AG08395 (cell line): Measurements from ENCODE around the gene MTHFD2.
"Not testable (repeated sequence)": the region's sequence is repeated elsewhere in the genome, so short reads cannot be mapped to it uniquely, and the experiment has no call there.

Experiments
- DNase-seq: peaks from one replicate; pipeline ENCODE4 v3.0.0; 2012; ENCODE audit warnings: mixed read lengths, low spot score

Gene MTHFD2

DNA sequence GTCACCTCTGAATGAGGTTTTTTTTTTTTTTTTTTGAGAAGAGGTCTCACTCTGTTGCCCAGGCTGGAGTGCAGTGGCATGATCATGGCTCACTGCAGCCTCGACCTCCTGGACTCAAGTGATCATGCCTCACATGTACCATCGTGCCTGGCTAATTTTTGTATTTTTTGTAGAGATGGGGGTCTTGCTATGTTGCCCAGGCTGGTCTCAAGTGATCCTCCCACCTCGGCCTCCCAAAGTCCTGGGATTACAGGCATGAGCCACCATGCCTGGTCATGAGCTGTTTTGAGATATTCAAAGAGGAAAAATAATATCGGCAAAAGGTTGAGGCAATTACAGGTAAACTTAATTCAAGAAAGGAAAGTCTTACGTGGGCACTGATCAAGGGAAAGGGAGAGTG is 31.4 kb downstream of the MTHFD2 start:
- not testable (repeated sequence) for DNase-seq

- DNase-seq = no peak
These were observed 34.0 kb downstream of the MTHFD2 start for GRCh38 chr2:74232426-74232825.

DNA sequence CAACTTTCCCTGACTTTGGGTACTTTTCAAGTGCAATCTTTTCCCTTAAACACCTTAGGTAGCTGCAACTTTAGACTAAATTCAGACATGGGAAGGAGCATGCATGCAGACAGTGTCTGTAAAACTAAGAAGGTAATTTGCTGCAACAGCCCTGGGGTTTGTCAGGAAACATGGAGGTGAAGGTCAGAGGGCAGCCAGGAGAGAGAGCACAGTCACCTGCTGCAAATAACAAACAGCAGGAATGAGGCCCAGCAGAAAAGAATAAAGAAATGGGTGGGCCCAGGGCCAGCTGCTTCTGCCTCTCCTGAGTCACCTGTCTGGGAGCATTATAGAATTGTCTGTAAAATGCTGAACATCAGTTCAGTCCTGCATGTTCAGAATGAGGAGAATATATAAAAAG is 35.2 kb downstream of the MTHFD2 start:
- no peak for DNase-seq

GRCh38 chr2:74235041-74235440 is 36.6 kb downstream of the MTHFD2 start:
- DNase-seq = no peak

- peak; percentile 21 for DNase-seq
These were observed 40.5 kb downstream of the MTHFD2 start for GRCh38 chr2:74238879-74239278.

GRCh38 chr2:74239346-74239745 is 40.9 kb downstream of the MTHFD2 start:
- no peak for DNase-seq

GRCh38 chr2:74242354-74243071 is 44.1 kb downstream of the MTHFD2 start:
- DNase-seq = no peak

DNA sequence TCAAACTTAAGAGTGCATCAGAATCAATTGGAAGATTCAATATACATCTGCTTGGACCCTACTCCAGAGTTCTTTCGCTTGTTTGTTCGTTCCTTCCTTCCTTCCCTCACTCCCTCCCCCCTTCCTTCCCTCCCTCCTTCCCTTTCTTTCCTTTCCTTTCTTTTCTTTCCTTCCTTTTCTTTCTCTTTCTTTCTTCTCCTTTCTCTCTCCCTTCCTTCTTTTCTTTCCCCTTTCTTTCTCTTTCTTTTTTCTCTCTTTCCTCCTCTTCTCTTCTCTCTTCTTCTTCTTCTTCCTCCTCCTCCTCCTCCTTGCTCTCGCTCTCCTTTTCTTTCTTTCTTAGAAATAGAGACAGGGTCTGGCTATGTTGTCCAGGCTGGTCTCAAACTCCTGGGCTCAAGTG is 45.9 kb downstream of the MTHFD2 start:
- DNase-seq = no peak

DNA sequence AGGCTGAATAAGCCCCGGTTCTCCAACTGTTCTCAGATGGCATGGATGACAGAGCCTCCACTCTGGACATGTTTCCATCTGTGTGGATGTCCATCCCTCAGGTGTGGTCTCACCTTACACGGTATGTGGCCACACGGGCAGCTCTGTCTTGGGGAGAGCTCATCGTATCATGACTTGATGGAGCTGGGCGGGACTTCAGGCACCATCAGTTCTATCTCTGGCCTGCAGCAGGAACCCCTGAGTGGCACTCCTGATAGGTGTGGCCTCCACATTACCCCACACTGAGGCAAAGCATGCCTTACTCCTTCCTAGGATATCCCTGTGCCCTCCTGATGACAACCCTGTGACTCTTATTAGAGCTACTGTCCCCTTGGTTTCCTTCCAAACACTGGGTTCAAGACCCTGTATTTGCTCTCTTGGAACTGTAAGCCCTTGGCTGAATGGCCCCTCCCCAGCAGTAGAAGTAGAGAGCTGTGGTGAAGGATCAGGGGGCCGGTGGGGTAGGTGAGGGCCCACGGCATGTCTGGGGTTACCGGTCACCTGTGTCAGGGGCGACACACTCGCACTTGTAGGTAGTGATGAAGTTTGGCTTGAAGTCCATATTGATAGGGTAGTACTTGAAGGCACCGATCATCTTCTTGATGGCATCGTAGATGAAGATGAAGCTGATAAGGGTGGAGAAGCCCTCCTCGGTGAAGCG is 48.2 kb downstream of the MTHFD2 start:
- DNase-seq = no peak

GRCh38 chr2:74249406-74250122 is 51.1 kb downstream of the MTHFD2 start:
- no peak for DNase-seq

- peak; percentile 70 for DNase-seq
These were observed 51.8 kb downstream of the MTHFD2 start for GRCh38 chr2:74250189-74250631.

DNA sequence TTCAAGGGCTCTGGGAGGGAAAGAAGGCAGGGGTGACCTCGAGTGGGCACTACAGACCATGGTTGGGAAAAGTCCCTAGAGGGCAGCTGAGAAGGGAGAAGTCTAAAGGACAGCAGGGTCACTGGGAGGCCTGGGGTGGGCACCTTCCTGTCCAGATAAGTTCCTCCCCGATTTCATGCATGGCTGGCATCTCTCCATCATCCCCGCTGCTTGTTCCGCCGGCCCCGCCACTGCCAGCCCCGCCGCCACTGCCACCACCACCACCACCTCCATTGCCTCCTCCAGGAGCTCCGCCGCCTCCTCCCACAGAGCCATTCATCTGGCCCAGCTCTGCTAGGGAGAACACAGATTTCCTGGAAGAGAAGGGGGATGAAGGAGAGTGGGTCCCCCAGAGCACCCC is 53.6 kb downstream of the MTHFD2 start:
- DNase-seq = no peak

DNA sequence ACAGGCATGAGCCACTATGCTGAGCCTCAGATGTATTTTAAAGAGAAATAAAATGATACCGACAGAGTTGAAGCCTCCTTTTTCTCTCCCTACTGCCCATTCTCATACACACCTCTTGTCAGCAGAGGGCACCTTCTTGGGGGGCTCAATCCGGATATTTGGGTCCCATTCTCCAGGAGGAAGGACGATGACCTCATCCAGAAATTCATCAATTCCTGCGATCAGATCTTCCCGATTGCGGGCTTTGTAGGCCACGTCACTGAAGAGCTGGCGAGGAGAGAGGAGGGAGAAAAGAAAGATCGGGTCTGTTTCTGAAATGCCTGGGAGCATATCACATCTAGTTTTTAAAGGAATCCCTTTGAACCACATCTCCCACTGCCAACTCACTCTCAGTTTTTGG is 54.4 kb downstream of the MTHFD2 start:
- no peak for DNase-seq

DNA sequence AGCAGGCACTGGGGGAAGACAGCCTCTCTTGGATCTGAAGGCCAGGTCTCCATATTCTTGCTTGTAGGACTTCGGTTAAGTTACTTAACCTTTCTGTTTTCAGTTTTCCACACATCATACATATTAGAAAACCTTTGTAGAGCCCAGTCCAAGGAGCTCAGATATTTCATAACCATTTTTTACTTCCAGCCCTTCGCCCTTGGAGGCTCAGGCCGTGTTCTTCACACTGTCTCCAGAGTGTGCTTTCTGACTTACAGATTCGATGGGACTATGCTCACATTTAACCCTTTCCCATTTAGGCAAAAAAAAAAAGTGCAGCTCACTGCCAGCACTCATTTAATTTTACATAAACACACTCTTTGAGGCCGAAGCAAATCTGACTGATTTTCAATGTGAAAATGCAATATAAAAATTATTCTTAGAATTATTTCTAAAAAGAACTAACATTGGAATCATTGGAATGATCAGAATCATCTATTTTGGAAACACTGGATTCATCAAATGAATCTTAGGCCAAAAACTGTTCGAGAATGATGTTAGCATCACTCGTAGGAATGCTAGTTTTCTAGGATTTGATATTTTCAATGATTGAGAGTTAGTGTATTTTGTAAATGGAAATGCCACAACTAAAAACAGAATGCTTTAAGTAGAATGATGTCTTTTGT is 55.0 kb downstream of the MTHFD2 start:
- no peak for DNase-seq

DNA sequence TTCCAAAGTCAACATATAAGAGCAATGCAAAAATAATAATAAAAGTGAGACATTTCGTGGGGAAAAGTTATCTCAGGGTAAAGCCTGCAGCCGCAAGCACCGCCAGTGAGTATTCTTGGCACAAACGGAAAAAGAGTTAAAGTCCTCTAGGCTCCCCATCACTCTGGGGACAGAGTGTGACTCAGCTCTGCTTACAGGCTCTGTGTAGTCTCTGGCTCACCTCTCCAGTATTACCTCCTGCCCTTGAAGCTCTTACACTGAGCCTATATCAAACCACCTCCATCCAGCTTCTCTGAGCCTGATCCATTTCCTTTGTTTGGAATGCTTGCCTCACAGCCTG is 55.5 kb downstream of the MTHFD2 start:
- DNase-seq = no peak

- no peak for DNase-seq
These were observed 57.3 kb downstream of the MTHFD2 start for GRCh38 chr2:74255660-74256213.

DNA sequence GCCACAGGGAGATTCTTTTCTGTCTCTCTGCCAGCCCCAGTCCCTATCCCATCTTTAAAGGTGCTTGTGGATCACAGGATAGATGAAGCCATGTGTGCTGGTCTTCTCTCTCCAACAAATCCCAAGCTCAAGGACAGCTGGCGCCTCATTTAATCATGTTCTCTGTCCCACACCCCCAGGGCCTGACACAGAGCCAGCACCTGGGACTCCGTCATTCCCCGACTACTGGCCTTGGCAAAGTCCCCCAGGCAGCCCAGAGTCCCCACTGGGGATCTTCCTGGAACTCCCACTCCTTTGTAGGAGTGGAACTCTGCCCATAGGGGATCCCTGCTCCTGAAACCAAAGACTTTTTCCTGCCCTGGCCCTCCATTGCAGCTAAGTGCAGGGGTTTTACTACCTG is 60.8 kb downstream of the MTHFD2 start:
- DNase-seq = no peak

- DNase-seq = no peak
These were observed 61.3 kb downstream of the MTHFD2 start for GRCh38 chr2:74259733-74260132.

DNA sequence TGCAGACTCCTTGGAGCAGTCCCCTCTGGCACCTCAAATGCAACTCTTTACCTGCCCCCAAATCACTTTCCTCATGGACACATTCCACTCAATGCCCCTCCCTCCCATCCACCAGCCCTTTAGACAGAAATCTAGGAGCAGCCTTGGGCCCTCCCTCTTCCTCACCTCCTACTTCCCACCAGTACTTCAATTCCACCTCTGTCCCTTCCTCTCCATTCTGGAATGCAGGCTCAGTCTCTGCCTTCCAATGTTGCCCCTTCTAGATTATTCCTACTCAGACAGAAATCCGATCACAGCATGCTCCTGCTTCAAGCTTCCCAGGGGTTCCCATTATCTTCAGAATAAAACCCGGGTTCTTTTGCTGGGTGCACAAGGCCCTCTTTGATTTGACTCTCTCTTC is 62.1 kb downstream of the MTHFD2 start:
- DNase-seq = no peak

- DNase-seq = peak; percentile 46
These were observed 62.9 kb downstream of the MTHFD2 start for GRCh38 chr2:74261204-74261864.

- no peak for DNase-seq
These were observed 64.3 kb downstream of the MTHFD2 start for GRCh38 chr2:74262681-74263080.

- no peak for DNase-seq
These were observed 65.9 kb downstream of the MTHFD2 start for GRCh38 chr2:74264281-74264680.
